Measurements from ENCODE around the gene GCK. TPM values are rescaled to one million over a fixed set of nuclear protein-coding genes. Genes with fewer than 3 reads are reported as not detected.
A peak's percentile ranks its signal among the peaks of the same experiment; 100 is the strongest.

GCK gene
- polyA plus RNA-seq, 1 of the 3 experiments (the other 2 are of a cell fraction): 1.6 TPM

- Histone ChIP-seq H3K4me1 (ENCODE audit: control insufficient read depth in 1 of 2, insufficient read depth in 2 of 2, low read depth in 1 of 2, low read length in 1 of 2) (peaks cover 0 to 21% of the 10 kb centered on the region in 2 experiments; a peak in 1 of 4 replicates), H3K9ac (no peak overlapping the region), H3K4me2 (no peak overlapping the region), H4K20me1 (ENCODE audit: insufficient read depth) (no peaks in the 10 kb centered on the region), H3K4me3 (ENCODE audit: low read depth in 2 of 2, low read length in 1 of 2) (no peak overlapping the region), H3F3A (replicated peaks; ENCODE audit: insufficient read depth) (no peaks in the 10 kb centered on the region), H3K9me3 (no peaks in the 10 kb centered on the region), H3K27ac (ENCODE audit: low read depth in 2 of 2, low read length in 1 of 2) (no peak overlapping the region), H2AFZ (ENCODE audit: low read depth) (no peak overlapping the region), H3K79me2 (ENCODE audit: insufficient read depth) (no peaks in the 10 kb centered on the region), H3K36me3 (replicated peaks in 1 of 2; ENCODE audit: control insufficient read depth in 1 of 2, insufficient read depth in 2 of 2, low read length in 1 of 2) (no peaks in the 10 kb centered on the region), H3K27me3 (ENCODE audit: insufficient read depth) (no peaks in the 10 kb centered on the region), H3K9me2 (no peaks in the 10 kb centered on the region)
- no peak for DNase-seq
- POLR2A ChIA-PET: no interaction called here
- 78% methylated on average over 19 of the region's 22 CpGs for WGBS (ENCODE audit: low lambda C conversion rate)
- TF ChIP-seq RXRA (IDR thresholded peaks at IDR 0.05; ENCODE audit: borderline replicate concordance, low read depth) (no peak), YY1 (IDR thresholded peaks at IDR 0.05; ENCODE audit: low read depth) (no peak), ELF1 (IDR thresholded peaks at IDR 0.05) (no peak), MXI1 (IDR thresholded peaks at IDR 0.05; ENCODE audit: low read depth, low read length) (no peak), FOXM1 (IDR thresholded peaks at IDR 0.05; ENCODE audit: low read depth) (no peak), EZH2phosphoT487 (IDR thresholded peaks at IDR 0.05; ENCODE audit: borderline replicate concordance, low read depth) (no peak), SIN3A (IDR thresholded peaks at IDR 0.05; ENCODE audit: borderline replicate concordance, low read depth, low read length) (no peak), TCF12 (IDR thresholded peaks at IDR 0.05) (no peak), GABPA (IDR thresholded peaks at IDR 0.05; ENCODE audit: low read depth) (no peak), EP300 (IDR thresholded peaks at IDR 0.05; ENCODE audit: borderline replicate concordance in 1 of 2, low read depth in 1 of 2, low read length in 1 of 2) (no peak), TAF1 (IDR thresholded peaks at IDR 0.05; ENCODE audit: borderline replicate concordance, low read depth, low read length) (no peak), JUND (IDR thresholded peaks at IDR 0.05) (no peak)
- TF ChIP-seq, protein P1, sequence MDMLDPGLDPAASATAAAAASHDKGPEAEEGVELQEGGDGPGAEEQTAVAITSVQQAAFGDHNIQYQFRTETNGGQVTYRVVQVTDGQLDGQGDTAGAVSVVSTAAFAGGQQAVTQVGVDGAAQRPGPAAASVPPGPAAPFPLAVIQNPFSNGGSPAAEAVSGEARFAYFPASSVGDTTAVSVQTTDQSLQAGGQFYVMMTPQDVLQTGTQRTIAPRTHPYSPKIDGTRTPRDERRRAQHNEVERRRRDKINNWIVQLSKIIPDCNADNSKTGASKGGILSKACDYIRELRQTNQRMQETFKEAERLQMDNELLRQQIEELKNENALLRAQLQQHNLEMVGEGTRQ (IDR thresholded peaks at IDR 0.05; ENCODE audit: borderline replicate concordance, low read depth, low read length): no peak
- CTCF ChIA-PET: interaction anchor here (0.6 to 2.0 kb wide), 5 partner anchors 12 to 412 kb away, joined by 3 to 8 read pairs (median 4); partner anchors contain the start of gene POLD2
These were observed 36.0 kb downstream of the GCK start for GRCh38 chr7:44152971-44153947.

GRCh38 chr7:44151956-44152355, 37.3 kb downstream of the GCK start:
- Histone ChIP-seq H3K9me3 (no peaks in the 10 kb centered on the region), H3K36me3 (replicated peaks in 1 of 2; ENCODE audit: control insufficient read depth in 1 of 2, insufficient read depth in 2 of 2, low read length in 1 of 2) (no peaks in the 10 kb centered on the region), H4K20me1 (ENCODE audit: insufficient read depth) (no peaks in the 10 kb centered on the region), H3K9me2 (no peaks in the 10 kb centered on the region), H3K27ac (ENCODE audit: low read depth in 2 of 2, low read length in 1 of 2) (no peak overlapping the region), H3K4me2 (no peak overlapping the region), H3F3A (replicated peaks; ENCODE audit: insufficient read depth) (no peaks in the 10 kb centered on the region), H3K4me1 (ENCODE audit: control insufficient read depth in 1 of 2, insufficient read depth in 2 of 2, low read depth in 1 of 2, low read length in 1 of 2) (peaks cover 0 to 8% of the 10 kb centered on the region in 2 experiments; a peak in 1 of 4 replicates), H3K79me2 (ENCODE audit: insufficient read depth) (no peaks in the 10 kb centered on the region), H3K27me3 (ENCODE audit: insufficient read depth) (no peaks in the 10 kb centered on the region), H2AFZ (ENCODE audit: low read depth) (no peak overlapping the region), H3K9ac (no peak overlapping the region), H3K4me3 (ENCODE audit: low read depth in 2 of 2, low read length in 1 of 2) (no peak overlapping the region)
- 83% methylated on average over 9 of the region's 9 CpGs for WGBS (ENCODE audit: low lambda C conversion rate)
- CTCF ChIA-PET: interaction anchor here (1.5 kb wide), 1 partner anchor 44 kb away, joined by 4 read pairs; no protein-coding TSS in a partner anchor
- TF ChIP-seq RXRA (IDR thresholded peaks at IDR 0.05; ENCODE audit: borderline replicate concordance, low read depth) (no peak), RAD21 (IDR thresholded peaks at IDR 0.05; ENCODE audit: low read length) (no peak), ELF1 (IDR thresholded peaks at IDR 0.05) (no peak), TEAD4 (IDR thresholded peaks at IDR 0.05; ENCODE audit: borderline replicate concordance, insufficient read depth) (no peak), YY1 (IDR thresholded peaks at IDR 0.05; ENCODE audit: low read depth) (no peak), USF1 (IDR thresholded peaks at IDR 0.05; ENCODE audit: borderline replicate concordance, low read depth) (no peak), FOSL2 (IDR thresholded peaks at IDR 0.05; ENCODE audit: borderline replicate concordance, low read depth) (no peak), SIN3A (IDR thresholded peaks at IDR 0.05; ENCODE audit: borderline replicate concordance, low read depth, low read length) (no peak)
- TF ChIP-seq, protein P2, sequence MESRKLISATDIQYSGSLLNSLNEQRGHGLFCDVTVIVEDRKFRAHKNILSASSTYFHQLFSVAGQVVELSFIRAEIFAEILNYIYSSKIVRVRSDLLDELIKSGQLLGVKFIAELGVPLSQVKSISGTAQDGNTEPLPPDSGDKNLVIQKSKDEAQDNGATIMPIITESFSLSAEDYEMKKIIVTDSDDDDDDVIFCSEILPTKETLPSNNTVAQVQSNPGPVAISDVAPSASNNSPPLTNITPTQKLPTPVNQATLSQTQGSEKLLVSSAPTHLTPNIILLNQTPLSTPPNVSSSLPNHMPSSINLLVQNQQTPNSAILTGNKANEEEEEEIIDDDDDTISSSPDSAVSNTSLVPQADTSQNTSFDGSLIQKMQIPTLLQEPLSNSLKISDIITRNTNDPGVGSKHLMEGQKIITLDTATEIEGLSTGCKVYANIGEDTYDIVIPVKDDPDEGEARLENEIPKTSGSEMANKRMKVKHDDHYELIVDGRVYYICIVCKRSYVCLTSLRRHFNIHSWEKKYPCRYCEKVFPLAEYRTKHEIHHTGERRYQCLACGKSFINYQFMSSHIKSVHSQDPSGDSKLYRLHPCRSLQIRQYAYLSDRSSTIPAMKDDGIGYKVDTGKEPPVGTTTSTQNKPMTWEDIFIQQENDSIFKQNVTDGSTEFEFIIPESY (IDR thresholded peaks at IDR 0.05; ENCODE audit: borderline replicate concordance, low read depth): no peak
- TF ChIP-seq, protein P1 (IDR thresholded peaks at IDR 0.05; ENCODE audit: borderline replicate concordance, low read depth, low read length): no peak
- peak; percentile 24 for DNase-seq
- POLR2A ChIA-PET: no interaction called here

Measured in SK-N-SH (cell line).